BLaER1 treated with 17β-estradiol and CSF1 and Interleukin-3, amounts not matched to agents 10 nM and 100 nM (cell line): Measurements from ENCODE around the gene SLC18A3.

Source experiments
- H3K27ac ChIP-seq, 11 experiments: shearing (Covaris generic); formaldehyde crosslinking; 2 replicates each; pipeline ENCODE4 v1.8.1; 2022
- H3K27me3 ChIP-seq, 11 experiments: shearing (Covaris generic); formaldehyde crosslinking; 2 replicates each; pipeline ENCODE4 v1.8.1; 2022
- H3K36me3 ChIP-seq, 11 experiments: shearing (Covaris generic); formaldehyde crosslinking; 2 replicates each; pipeline ENCODE4 v1.8.1; 2022
- H3K4me1 ChIP-seq, 10 experiments: shearing (Covaris generic); formaldehyde crosslinking; 2 replicates each; pipeline ENCODE4 v1.8.1; 2022
- H3K4me2 ChIP-seq, 11 experiments: shearing (Covaris generic); formaldehyde crosslinking; 2 replicates each; pipeline ENCODE4 v1.8.1; 2022
- H3K4me3 ChIP-seq, 10 experiments: shearing (Covaris generic); formaldehyde crosslinking; 2 replicates each; pipeline ENCODE4 v1.8.1; 2022
- H3K9ac ChIP-seq, 11 experiments: shearing (Covaris generic); formaldehyde crosslinking; 2 replicates each; pipeline ENCODE4 v1.8.1; 2022
- H3K9me3 ChIP-seq, 11 experiments: shearing (Covaris generic); formaldehyde crosslinking; replicated peaks in 1 of 11; 2 replicates each; pipeline ENCODE4 v1.8.1; 2022
- H4K20me1 ChIP-seq, 11 experiments: shearing (Covaris generic); formaldehyde crosslinking; 2 replicates each; pipeline ENCODE4 v1.8.1; 2022
- Cebpa-rat ChIP-seq, 11 experiments: shearing (Covaris generic); IDR thresholded peaks; 2 replicates each; pipeline ENCODE4 v1.8.1; 2022

Gene SLC18A3

GRCh38 chr10:49619613-49620012 is 9.5 kb downstream of the SLC18A3 start:
- H3K4me3 ChIP-seq, result no peak overlapping the region
- H3K4me1 ChIP-seq, result peaks cover 0 to 4% (median 0%) of the 10 kb centered on the region in 10 experiments; a peak in 3 of 20 replicates
- no peaks in the 10 kb centered on the region for H3K36me3 ChIP-seq
- no peak overlapping the region for H3K27ac ChIP-seq
- no peak for TF ChIP-seq Cebpa-rat (IDR thresholded peaks at IDR 0.05)
- H3K9ac ChIP-seq, result no peak overlapping the region
- peaks cover 11 to 21% (median 17%) of the 10 kb centered on the region in 11 experiments for H3K27me3 ChIP-seq
- no peaks in the 10 kb centered on the region for H3K9me3 ChIP-seq
- peaks cover 0 to 6% (median 0%) of the 10 kb centered on the region in 11 experiments; a peak in 2 of 22 replicates for H4K20me1 ChIP-seq
- no peak overlapping the region for H3K4me2 ChIP-seq

- peaks cover 0 to 6% (median 0%) of the 10 kb centered on the region in 11 experiments; a peak in 2 of 22 replicates for H4K20me1 ChIP-seq
- H3K27me3 ChIP-seq, result peaks cover 3 to 14% (median 9%) of the 10 kb centered on the region in 11 experiments
- no peaks in the 10 kb centered on the region for H3K36me3 ChIP-seq
- H3K4me3 ChIP-seq, result no peak overlapping the region
- H3K9me3 ChIP-seq, result no peaks in the 10 kb centered on the region
- H3K4me2 ChIP-seq, result no peak overlapping the region
- H3K4me1 ChIP-seq, result peaks cover 0 to 4% (median 0%) of the 10 kb centered on the region in 10 experiments; a peak in 3 of 20 replicates
- TF ChIP-seq Cebpa-rat (IDR thresholded peaks at IDR 0.05), result no peak
- no peak overlapping the region for H3K9ac ChIP-seq
- no peak overlapping the region for H3K27ac ChIP-seq
Observed at GRCh38 chr10:49620286-49620810, 10.2 kb downstream of the SLC18A3 start.

GRCh38 chr10:49620841-49621378 is 10.8 kb downstream of the SLC18A3 start:
- H3K4me1 ChIP-seq, result peaks cover 0 to 4% (median 0%) of the 10 kb centered on the region in 10 experiments; a peak in 3 of 20 replicates
- no peaks in the 10 kb centered on the region for H3K9me3 ChIP-seq
- H3K27ac ChIP-seq, result no peak overlapping the region
- H3K9ac ChIP-seq, result no peak overlapping the region
- TF ChIP-seq Cebpa-rat (IDR thresholded peaks at IDR 0.05), result no peak
- peaks cover 0 to 8% (median 4%) of the 10 kb centered on the region in 11 experiments; a peak in 12 of 22 replicates for H3K27me3 ChIP-seq
- no peak overlapping the region for H3K4me2 ChIP-seq
- H3K36me3 ChIP-seq, result no peaks in the 10 kb centered on the region
- peaks cover 0 to 6% (median 0%) of the 10 kb centered on the region in 11 experiments; a peak in 2 of 22 replicates for H4K20me1 ChIP-seq
- no peak overlapping the region for H3K4me3 ChIP-seq

GRCh38 chr10:49621561-49621960 is 11.5 kb downstream of the SLC18A3 start:
- no peak overlapping the region for H3K27ac ChIP-seq
- TF ChIP-seq Cebpa-rat (IDR thresholded peaks at IDR 0.05), result no peak
- no peak overlapping the region for H3K4me3 ChIP-seq
- no peak overlapping the region for H3K9ac ChIP-seq
- no peak overlapping the region for H3K4me2 ChIP-seq
- H3K36me3 ChIP-seq, result no peaks in the 10 kb centered on the region
- peaks cover 0 to 6% (median 0%) of the 10 kb centered on the region in 11 experiments; a peak in 2 of 22 replicates for H4K20me1 ChIP-seq
- peaks cover 0 to 4% (median 0%) of the 10 kb centered on the region in 10 experiments; a peak in 3 of 20 replicates for H3K4me1 ChIP-seq
- peaks cover 0 to 2% (median 0%) of the 10 kb centered on the region in 11 experiments; a peak in 3 of 22 replicates for H3K27me3 ChIP-seq
- H3K9me3 ChIP-seq, result no peaks in the 10 kb centered on the region

GRCh38 chr10:49622426-49623425 is 12.6 kb downstream of the SLC18A3 start:
- Histone ChIP-seq H3K4me2 (no peak overlapping the region), H3K27ac (no peak overlapping the region), H4K20me1 (peaks cover 0 to 6% (median 0%) of the 10 kb centered on the region in 11 experiments; a peak in 2 of 22 replicates), H3K4me3 (no peak overlapping the region), H3K36me3 (no peaks in the 10 kb centered on the region), H3K9ac (no peak overlapping the region), H3K4me1 (peaks cover 0 to 4% (median 0%) of the 10 kb centered on the region in 10 experiments; a peak in 3 of 20 replicates), H3K27me3 (no peaks in the 10 kb centered on the region), H3K9me3 (no peaks in the 10 kb centered on the region)
- TF ChIP-seq Cebpa-rat (IDR thresholded peaks at IDR 0.05), result no peak

- Histone ChIP-seq H4K20me1 (peaks cover 0 to 6% (median 0%) of the 10 kb centered on the region in 11 experiments; a peak in 1 of 22 replicates), H3K9me3 (no peaks in the 10 kb centered on the region), H3K27me3 (no peaks in the 10 kb centered on the region), H3K4me3 (no peak overlapping the region), H3K9ac (no peak overlapping the region), H3K36me3 (no peaks in the 10 kb centered on the region), H3K4me1 (peaks cover 0 to 4% (median 0%) of the 10 kb centered on the region in 10 experiments; a peak in 3 of 20 replicates), H3K27ac (no peak overlapping the region), H3K4me2 (no peak overlapping the region)
- no peak for TF ChIP-seq Cebpa-rat (IDR thresholded peaks at IDR 0.05)
Observed at GRCh38 chr10:49624629-49625028, 14.5 kb downstream of the SLC18A3 start.

GRCh38 chr10:49625411-49625810 is 15.3 kb downstream of the SLC18A3 start:
- Histone ChIP-seq H3K9ac (no peak overlapping the region), H3K27ac (no peak overlapping the region)
- TF ChIP-seq Cebpa-rat (IDR thresholded peaks at IDR 0.05), result no peak

GRCh38 chr10:49627038-49627437 is 16.9 kb downstream of the SLC18A3 start:
- no peak for TF ChIP-seq Cebpa-rat (IDR thresholded peaks at IDR 0.05)
- Histone ChIP-seq H3K4me1 (peaks cover 0 to 4% (median 0%) of the 10 kb centered on the region in 10 experiments; a peak in 3 of 20 replicates), H4K20me1 (no peaks in the 10 kb centered on the region)

More at GRCh38 chr10:49625411-49625810, 15.3 kb downstream of the SLC18A3 start:
- Histone ChIP-seq H3K27me3 (no peaks in the 10 kb centered on the region), H4K20me1 (peaks cover 0 to 5% (median 0%) of the 10 kb centered on the region in 11 experiments; a peak in 1 of 22 replicates), H3K4me2 (no peak overlapping the region), H3K4me1 (peaks cover 0 to 4% (median 0%) of the 10 kb centered on the region in 10 experiments; a peak in 3 of 20 replicates), H3K36me3 (no peaks in the 10 kb centered on the region), H3K9me3 (no peaks in the 10 kb centered on the region), H3K4me3 (no peak overlapping the region)

More at GRCh38 chr10:49627038-49627437, 16.9 kb downstream of the SLC18A3 start:
- Histone ChIP-seq H3K27me3 (no peaks in the 10 kb centered on the region), H3K4me3 (no peak overlapping the region), H3K4me2 (no peak overlapping the region), H3K9me3 (no peaks in the 10 kb centered on the region), H3K36me3 (no peaks in the 10 kb centered on the region), H3K27ac (no peak overlapping the region), H3K9ac (no peak overlapping the region)
